Psoas muscle (tissue), 8 donors: ENCODE measurements around the gene ARHGEF26. TPM values are rescaled to one million over a fixed set of nuclear protein-coding genes. Genes with fewer than 3 reads are reported as not detected.

Experiments
- ATAC-seq, 4 donors: fragments of 200-7000 bp; cut with Tn5 transposase; one replicate each; pipeline ENCODE4 v1.9.1; 2020; ENCODE audit warnings: moderate library complexity in 3 of 4, mild to moderate bottlenecking in 2 of 4
- DNase-seq, 2 donors: peaks; one replicate each; pipeline ENCODE4 v3.0.0-alpha.2; 2020
- H3K27ac ChIP-seq: fragments of 200-600 bp; one replicate; pipeline ENCODE4 v1.8.0; 2022
- H3K27me3 ChIP-seq, 3 donors: fragments of 200-600 bp in 1 of 3; one replicate each; pipeline versions ENCODE4 v1.6.1 to v1.8.0; 2013 to 2022; ENCODE audit warnings: low read length in 2 of 3, mild to moderate bottlenecking in 2 of 3, moderate library complexity in 1 of 3; ENCODE audit not compliant: insufficient read depth in 3 of 3
- H3K36me3 ChIP-seq, 2 donors: fragments of 200-600 bp in 1 of 2; one replicate each; pipeline versions ENCODE4 v1.6.1 to v1.8.0; 2013 to 2022; ENCODE audit warnings: low read depth in 1 of 2, mild to moderate bottlenecking in 1 of 2, moderate library complexity in 1 of 2; ENCODE audit not compliant: insufficient read depth in 1 of 2
- H3K4me1 ChIP-seq: fragments of 200-600 bp; one replicate; pipeline ENCODE4 v1.8.0; 2022
- H3K4me3 ChIP-seq: fragments of 200-600 bp; one replicate; pipeline ENCODE4 v1.8.0; 2022; ENCODE audit warnings: mild to moderate bottlenecking
- H3K9me3 ChIP-seq: fragments of 200-600 bp; one replicate; pipeline ENCODE4 v1.8.0; 2022
- CTCF ChIP-seq: fragments of 200-600 bp; IDR thresholded peaks from one replicate; pipeline ENCODE4 v1.8.0; 2022; ENCODE audit warnings: antibody characterized with exemption
- WGBS, 3 donors: extraction: QIAGEN DNeasy Blood & Tissue Kit; methylation state at CpG; one replicate each; pipeline versions ENCODE4 v1.1.6 to v1.1.7; 2013; 5-methylcytosine and 5-hydroxymethylcytosine counted together
- intact Hi-C, 2 donors: fragments of 100-400 bp; cut with DNase I; formaldehyde crosslinking; loops; one replicate each; pipeline versions ENCODE4 v1.11.0 to v1.14.2; 2022
- polyA plus RNA-seq, 3 donors: library from polyadenylated mRNA; stranded (reverse); fragments of 200-250 nt; gene quantifications; one replicate each; pipeline ENCODE4 v1.2.3, GENCODE V29; 2013
- total RNA-seq, 4 donors: library from RNA; stranded (reverse); fragmentation: NEBNext Ultra II Directional in 2 of 4; extraction: Animal tissue kit (Norgen Biotek cat#: 25700) in 2 of 4; gene quantifications; one replicate each; pipeline versions ENCODE4 v1.2.1 to v1.2.4, GENCODE V29; 2021 to 2023
- donor health status: healthy with polysubstance abuse.
- donor health status: DM: no; HTN: no; CAD: no; lungs with moderate emphysema.
- donor health status: Bipolar disorder and iron deficiency.
- donor health status: healthy.
- donor health status: DM: yes; HTN: yes; CAD: no.
- donor health status: DM: no; HTN: no; CAD: no.
- donor health status: DM: no; HTN: no; CAD: no.
- donor health status: DM: yes; HTN: yes; CAD: no.

The ARHGEF26 gene
- total and polyA plus RNA-seq, 7 donors: 0.35 to 1.8 (median 0.42) TPM

DNA sequence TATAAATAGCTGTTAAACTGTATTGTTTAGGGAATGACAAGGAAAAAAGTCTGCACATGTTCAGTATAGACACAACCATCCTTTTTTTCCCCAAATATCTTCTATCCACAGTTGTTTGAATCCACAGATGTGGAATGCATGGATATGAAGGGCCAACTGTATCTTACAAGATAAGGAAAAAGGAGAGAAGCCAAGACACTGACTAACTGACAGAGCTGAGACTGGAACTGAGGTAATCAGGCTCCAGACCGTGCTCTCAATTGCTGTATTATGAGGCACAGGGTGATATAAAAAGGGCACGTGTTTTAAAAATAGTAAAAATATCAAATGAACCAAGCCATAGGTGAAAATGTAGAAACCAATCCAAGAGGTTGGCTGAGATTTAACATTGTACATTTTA, 154.1 kb downstream of the ARHGEF26 start:
- Histone ChIP-seq H3K27me3 (no peaks in the 10 kb centered on the region), H3K36me3 (peaks cover 5 to 96% of the 10 kb centered on the region in 2 donors), H3K4me3 (no peak overlapping the region), H3K9me3 (no peaks in the 10 kb centered on the region), H3K27ac (no peak overlapping the region), H3K4me1 (no peaks in the 10 kb centered on the region)
- ATAC-seq: no peak
- intact Hi-C loops: loop anchor here in 1 of 2 donors (5.0 kb wide), 1 partner anchor 37 kb away; no protein-coding TSS in a partner anchor
- TF ChIP-seq CTCF: no peak
- WGBS, 3 donors: 57 to 88% (median 85%) methylated on average over 2 of the region's 2 CpGs
- DNase-seq: no peak

DNA sequence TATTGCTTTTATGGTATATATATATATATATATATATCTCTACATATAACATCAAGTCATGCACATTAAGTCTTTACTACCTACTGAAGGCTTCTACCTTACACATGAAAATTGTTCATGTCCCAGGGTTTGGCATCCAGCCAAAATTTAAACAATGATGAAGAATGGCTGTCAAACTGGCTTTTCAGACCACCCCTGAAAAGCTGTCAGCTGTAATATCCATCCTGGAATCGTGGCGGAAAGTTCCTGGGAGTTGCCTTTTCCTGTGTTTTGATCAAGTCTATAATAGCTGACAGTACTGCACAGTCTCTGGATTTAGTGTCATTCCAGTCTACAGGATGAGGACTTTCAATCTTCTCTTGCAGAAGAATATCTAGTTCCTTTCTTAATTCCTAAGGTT, 154.8 kb downstream of the ARHGEF26 start:
- 65 to 73% (median 72%) methylated on average over 2 of the region's 2 CpGs for WGBS, 3 donors
- H3K4me1 ChIP-seq: no peaks in the 10 kb centered on the region
- no peak for TF ChIP-seq CTCF
- H3K4me3 ChIP-seq: no peak overlapping the region
- H3K27ac ChIP-seq: no peak overlapping the region
- H3K9me3 ChIP-seq: no peaks in the 10 kb centered on the region
- no peak for DNase-seq
- H3K27me3 ChIP-seq: no peaks in the 10 kb centered on the region
- intact Hi-C loops: loop anchor here in 1 of 2 donors (5.0 kb wide), 1 partner anchor 36 kb away; no protein-coding TSS in a partner anchor
- no peak for ATAC-seq
- H3K36me3 ChIP-seq: peaks cover 5 to 100% of the 10 kb centered on the region in 2 donors

DNA sequence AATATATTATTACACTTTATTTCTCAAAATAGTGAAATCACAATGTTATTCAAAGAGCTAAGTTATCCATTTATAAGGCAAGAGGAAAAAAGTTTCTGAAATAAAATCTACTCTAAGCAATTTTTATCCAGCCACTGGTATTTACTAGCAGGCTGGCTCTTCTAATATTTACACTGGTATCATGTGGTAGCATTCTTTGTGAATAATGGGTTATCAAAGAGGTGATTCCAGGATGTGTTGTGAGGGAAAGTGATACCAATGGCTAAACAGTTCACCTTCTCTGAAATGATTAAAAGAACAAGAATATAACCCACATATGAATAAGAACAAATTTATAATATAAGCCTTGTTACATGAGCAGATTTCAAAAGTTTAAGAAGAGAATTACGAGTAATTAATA, 159.0 kb downstream of the ARHGEF26 start:
- intact Hi-C loops: loop anchor here in 1 of 2 donors (5.0 kb wide), 1 partner anchor 42 kb away; the partner anchor contains the start of gene DHX36
- H3K36me3 ChIP-seq: peaks cover 5 to 100% of the 10 kb centered on the region in 2 donors
- WGBS, 3 donors: 95 to 100% (median 96%) methylated on average over 1 of the region's 1 CpG
- H3K27ac ChIP-seq: no peak overlapping the region
- H3K9me3 ChIP-seq: no peaks in the 10 kb centered on the region
- TF ChIP-seq CTCF: no peak
- ATAC-seq: no peak
- H3K4me3 ChIP-seq: no peak overlapping the region
- no peaks in the 10 kb centered on the region for H3K27me3 ChIP-seq
- no peaks in the 10 kb centered on the region for H3K4me1 ChIP-seq
- no peak for DNase-seq

DNA sequence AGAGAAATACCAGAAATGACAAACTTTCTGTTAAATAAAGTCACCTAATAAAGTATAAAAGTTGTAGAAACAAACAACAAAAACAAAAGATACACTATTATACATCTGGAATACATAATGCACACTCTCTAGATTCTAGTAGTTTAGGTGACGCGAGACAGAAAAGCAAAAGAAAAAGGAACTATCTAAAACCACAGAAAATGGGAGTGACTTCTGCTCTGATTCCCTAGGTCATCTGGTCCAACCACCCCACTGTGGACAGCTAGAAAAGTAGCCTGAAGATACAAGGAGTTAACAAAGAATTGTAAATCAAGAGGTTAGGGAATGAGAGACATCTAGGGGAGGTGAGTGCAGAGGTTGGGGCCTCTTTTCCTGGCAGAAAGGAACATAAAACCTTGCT, 164.0 kb downstream of the ARHGEF26 start:
- DNase-seq (no peak), ATAC-seq (no peak)
- Histone ChIP-seq H3K36me3 (peaks cover 0 to 98% of the 10 kb centered on the region in 2 donors), H3K27me3 (no peaks in the 10 kb centered on the region), H3K4me3 (no peak overlapping the region), H3K4me1 (no peaks in the 10 kb centered on the region), H3K9me3 (no peaks in the 10 kb centered on the region), H3K27ac (no peak overlapping the region)
- intact Hi-C loops: no loop called here
- TF ChIP-seq CTCF: no peak
- WGBS, 3 donors: 93 to 95% (median 95%) methylated on average over 2 of the region's 2 CpGs

DNA sequence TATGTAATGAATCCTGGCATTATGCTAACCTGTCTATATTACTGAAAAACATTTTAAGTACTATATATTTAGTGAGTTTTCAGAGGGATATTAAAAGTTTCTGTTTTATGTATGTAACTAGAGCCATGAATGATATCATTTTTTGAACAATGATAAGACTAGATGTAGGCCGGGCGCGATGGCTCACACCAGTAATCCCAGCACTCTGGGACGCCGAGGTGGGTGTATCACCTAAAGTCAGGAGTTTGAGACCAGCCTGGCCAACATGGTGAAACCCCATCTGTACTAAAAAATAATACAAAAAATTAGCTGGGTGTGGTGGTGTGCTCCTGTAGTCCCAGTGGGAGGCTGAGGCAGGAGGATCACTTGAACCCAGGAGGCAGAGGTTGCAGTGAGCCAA, 169.0 kb downstream of the ARHGEF26 start:
- no peaks in the 10 kb centered on the region for H3K9me3 ChIP-seq
- peaks cover 4 to 95% of the 10 kb centered on the region in 2 donors for H3K36me3 ChIP-seq
- H3K27me3 ChIP-seq: no peaks in the 10 kb centered on the region
- DNase-seq (no peak), ATAC-seq (no peak)
- intact Hi-C loops: no loop called here
- WGBS, 3 donors: 96 to 99% (median 99%) methylated on average over 5 of the region's 5 CpGs
- TF ChIP-seq CTCF: no peak
- H3K4me3 ChIP-seq: no peak overlapping the region
- H3K27ac ChIP-seq: no peak overlapping the region
- H3K4me1 ChIP-seq: no peaks in the 10 kb centered on the region
